Liver (tissue), 9 donors: ENCODE measurements around the gene CDH18. TPM values are rescaled to one million over a fixed set of nuclear protein-coding genes. Genes with fewer than 3 reads are reported as not detected.

ENCODE experiments used
- DNase-seq: peaks from one replicate; pipeline ENCODE4 v3.0.0-alpha.2; 2017; ENCODE audit warnings: low spot score
- H3K27ac ChIP-seq, 2 donors: one replicate each; pipeline ENCODE4 v1.7.0; 2013; ENCODE audit warnings: inconsistent platforms in 2 of 2, low read length in 2 of 2, control low read depth in 1 of 2, low read depth in 1 of 2, mild to moderate bottlenecking in 1 of 2
- H3K27me3 ChIP-seq, 4 donors: one replicate each; pipeline versions ENCODE4 v1.6.1 to v1.7.0; 2013; ENCODE audit warnings: low read length in 3 of 4, inconsistent platforms in 1 of 4, mild to moderate bottlenecking in 1 of 4, moderate library complexity in 1 of 4; ENCODE audit not compliant: control insufficient read depth in 4 of 4, insufficient read depth in 4 of 4
- H3K36me3 ChIP-seq, 4 donors: one replicate each; pipeline versions ENCODE4 v1.6.1 to v1.7.0; 2013; ENCODE audit warnings: low read length in 3 of 4, mild to moderate bottlenecking in 3 of 4, low read depth in 1 of 4, moderate library complexity in 1 of 4; ENCODE audit not compliant: control insufficient read depth in 4 of 4, insufficient read depth in 3 of 4
- H3K4me1 ChIP-seq, 4 donors: one replicate each; pipeline versions ENCODE4 v1.6.1 to v1.7.0; 2013; ENCODE audit warnings: low read length in 3 of 4, mild to moderate bottlenecking in 3 of 4, moderate library complexity in 1 of 4; ENCODE audit not compliant: control insufficient read depth in 4 of 4, insufficient read depth in 4 of 4
- H3K4me3 ChIP-seq, 3 donors: one replicate each; pipeline versions ENCODE4 v1.6.1 to v1.7.0; 2013; ENCODE audit warnings: low read length in 3 of 3, control low read depth in 1 of 3, low read depth in 1 of 3, mild to moderate bottlenecking in 1 of 3
- H3K9ac ChIP-seq, 2 donors: one replicate each; pipeline ENCODE4 v1.7.0; 2013; ENCODE audit warnings: low read length in 2 of 2, mild to moderate bottlenecking in 2 of 2, moderate library complexity in 2 of 2, control low read depth in 1 of 2, low read depth in 1 of 2
- H3K9me3 ChIP-seq, 4 donors: one replicate each; pipeline versions ENCODE4 v1.6.1 to v1.7.0; 2013; ENCODE audit warnings: low read length in 3 of 4; ENCODE audit not compliant: control insufficient read depth in 4 of 4
- CTCF ChIP-seq: fragments of 150-350 bp; IDR thresholded peaks from 2 replicates; pipeline ENCODE4 v1.5.1; 2017; ENCODE audit warnings: improper control_type of control experiment, low read depth, low read length; ENCODE audit not compliant: missing input control
- EGR1 ChIP-seq, 2 donors: IDR thresholded peaks; 2 replicates each; pipeline ENCODE4 v1.6.1; 2016 to 2018; ENCODE audit warnings: antibody characterized with exemption in 2 of 2, low read depth in 2 of 2
- FOXA1 ChIP-seq: IDR thresholded peaks from 2 replicates; pipeline ENCODE4 v1.6.1; 2016; ENCODE audit warnings: antibody characterized with exemption
- GABPA ChIP-seq, 2 donors: IDR thresholded peaks in 1 of 2; conservative IDR thresholded peaks in 1 of 2; 2 replicates each; pipeline ENCODE4 v1.6.1; 2016; ENCODE audit warnings: antibody characterized with exemption in 2 of 2, mild to moderate bottlenecking in 1 of 2, moderate library complexity in 1 of 2
- HNF4A ChIP-seq, 2 donors: conservative IDR thresholded peaks; 2 replicates each; pipeline ENCODE4 v1.6.1; 2016; ENCODE audit warnings: antibody characterized with exemption in 2 of 2, mild to moderate bottlenecking in 2 of 2
- JUND ChIP-seq, 2 donors: IDR thresholded peaks; 2 replicates each; pipeline ENCODE4 v1.6.1; 2016; ENCODE audit warnings: antibody characterized with exemption in 2 of 2
- MAX ChIP-seq: IDR thresholded peaks from 2 replicates; pipeline ENCODE4 v1.6.1; 2016; ENCODE audit warnings: antibody characterized with exemption
- NR2F2 ChIP-seq: IDR thresholded peaks from 2 replicates; pipeline ENCODE4 v1.6.1; 2016; ENCODE audit warnings: antibody characterized with exemption
- RAD21 ChIP-seq, 2 donors: IDR thresholded peaks; 2 replicates each; pipeline ENCODE4 v1.6.1; 2016; ENCODE audit warnings: antibody characterized with exemption in 2 of 2, mild to moderate bottlenecking in 2 of 2
- RXRA ChIP-seq, 2 donors: IDR thresholded peaks; 2 replicates each; pipeline ENCODE4 v1.6.1; 2017 to 2018; ENCODE audit warnings: antibody characterized with exemption in 2 of 2, mild to moderate bottlenecking in 1 of 2
- SP1 ChIP-seq: IDR thresholded peaks from 2 replicates; pipeline ENCODE4 v1.6.1; 2018; ENCODE audit warnings: antibody characterized with exemption, mild to moderate bottlenecking
- TAF1 ChIP-seq: conservative IDR thresholded peaks from 2 replicates; pipeline ENCODE4 v1.6.1; 2016; ENCODE audit warnings: antibody characterized with exemption, mild to moderate bottlenecking
- YY1 ChIP-seq: IDR thresholded peaks from 2 replicates; pipeline ENCODE4 v1.6.1; 2016; ENCODE audit warnings: antibody characterized with exemption, mild to moderate bottlenecking
- ZBTB33 ChIP-seq: IDR thresholded peaks from 2 replicates; pipeline ENCODE4 v1.6.1; 2016; ENCODE audit warnings: antibody characterized with exemption
- WGBS: extraction: QIAGEN DNeasy Blood & Tissue Kit; methylation state at CpG from one replicate; pipeline ENCODE4 v1.1.7; 2013; 5-methylcytosine and 5-hydroxymethylcytosine counted together
- polyA plus RNA-seq, 2 donors: library from polyadenylated mRNA; stranded (reverse) in 1 of 2; unstranded in 1 of 2; fragments of 200-250 nt in 1 of 2; fragments of >200 nt in 1 of 2; fragmentation: Nextera tagmentation in 1 of 2; extraction: Ambion mirVana in 1 of 2; gene quantifications; one replicate each; pipeline versions ENCODE4 v1.2.1 to v1.2.3, GENCODE V29; 2013 to 2015
- total RNA-seq, 2 donors: library from RNA; depleted of rRNA; stranded (reverse); fragments of >200 nt; gene quantifications; one replicate each; pipeline ENCODE4 v1.2.3, GENCODE V29; 2014
- donor health status: healthy.
- donor health status: healthy.
- donor health status: healthy.
- donor health status: healthy.
- donor health status: healthy.

Gene CDH18
- total and polyA plus RNA-seq, 4 donors: 0.19 TPM; not detected in 3

- Histone ChIP-seq H3K27ac (no peak overlapping the region), H3K36me3 (no peaks in the 10 kb centered on the region), H3K9me3 (peaks cover 0 to 5% (median 2%) of the 10 kb centered on the region in 4 donors), H3K4me3 (no peak overlapping the region), H3K27me3 (no peaks in the 10 kb centered on the region), H3K9ac (no peak overlapping the region), H3K4me1 (no peaks in the 10 kb centered on the region)
- DNase-seq: no peak
- 71% methylated on average over 6 of the region's 6 CpGs for WGBS
- TF ChIP-seq MAX (no peak), CTCF (no peak), YY1 (no peak), EGR1 (IDR thresholded peaks at IDR 0.05; ENCODE audit: low read depth in 2 of 2) (no peak), RAD21 (IDR thresholded peaks at IDR 0.05) (no peak), HNF4A (conservative IDR thresholded peaks at IDR 0.05) (no peak), SP1 (no peak), ZBTB33 (no peak), TAF1 (no peak), FOXA1 (no peak), RXRA (IDR thresholded peaks at IDR 0.05) (no peak), GABPA (IDR thresholded peaks at IDR 0.05 in 1 of 2, conservative IDR thresholded peaks at IDR 0.05 in 1 of 2) (no peak), JUND (IDR thresholded peaks at IDR 0.05) (no peak), NR2F2 (no peak)
Measured at GRCh38 chr5:19733612-19734495, 254.1 kb downstream of the CDH18 start.

GRCh38 chr5:19728571-19728970, 259.4 kb downstream of the CDH18 start:
- TF ChIP-seq SP1 (no peak), EGR1 (IDR thresholded peaks at IDR 0.05; ENCODE audit: low read depth in 2 of 2) (no peak), RXRA (IDR thresholded peaks at IDR 0.05) (no peak)
- Histone ChIP-seq H3K4me3 (no peak overlapping the region), H3K27me3 (no peaks in the 10 kb centered on the region), H3K9ac (no peak overlapping the region), H3K36me3 (no peaks in the 10 kb centered on the region), H3K27ac (no peak overlapping the region), H3K9me3 (peaks cover 0 to 4% (median under 1%) of the 10 kb centered on the region in 4 donors), H3K4me1 (no peaks in the 10 kb centered on the region)
- WGBS: 50% methylated on average over 3 of the region's 3 CpGs
- no peak for DNase-seq
